ENCODE measurements around the gene CDC25A. TPM values are rescaled to one million over a fixed set of nuclear protein-coding genes. Genes with fewer than 3 reads are reported as not detected.

CDC25A gene
- total and polyA plus RNA-seq, 9 of the 15 experiments (the other 6 are each of a cell fraction or from before 2014, with no cell fraction given): 3.4 to 61.3 (median 51.8) TPM

GRCh38 chr3:48151807-48152427 is 36.3 kb downstream of the CDC25A start:
- Histone ChIP-seq H3K79me2 (ENCODE audit: control insufficient read depth, insufficient read depth, low read length) (no peaks in the 10 kb centered on the region), H3K4me3 (no peak overlapping the region), H4K20me1 (replicated peaks; ENCODE audit: control insufficient read depth, insufficient read depth, low read length) (no peaks in the 10 kb centered on the region), H3K9me3 (replicated peaks; ENCODE audit: control insufficient read depth, insufficient read depth, low read depth, low read length) (no peaks in the 10 kb centered on the region), H3K4me1 (replicated peaks in 1 of 2; ENCODE audit: control insufficient read depth in 2 of 2, insufficient read depth in 2 of 2, low read length in 2 of 2) (0 out of 5 replicates have a peak, but pooled peaks cover 0 to 2% of the 10 kb centered on the region in 2 experiments), H3K9ac (ENCODE audit: insufficient read depth in 1 of 2, low read depth in 2 of 2, low read length in 2 of 2) (peak overlapping the region in 1 of 2 experiments; percentile 81; a peak in 1 of 4 replicates), H3K4me2 (ENCODE audit: insufficient read depth, low read length) (no peak overlapping the region), H3K36me3 (ENCODE audit: control insufficient read depth, insufficient read depth, low read length) (no peaks in the 10 kb centered on the region), H2AFZ (ENCODE audit: low read depth, low read length) (peak overlapping the region; percentile 20; the same call in 1 of the 2 replicates), H3K27ac (ENCODE audit: extremely low read depth, low read depth, low read length) (no peak overlapping the region), H3K27me3 (ENCODE audit: control insufficient read depth in 2 of 2, insufficient read depth in 2 of 2, low read length in 2 of 2) (0 out of 5 replicates have a peak, but pooled peaks cover 0 to 2% of the 10 kb centered on the region in 2 experiments), H3K9me1 (ENCODE audit: control insufficient read depth, insufficient read depth, low read length) (no peaks in the 10 kb centered on the region)
- WGBS (ENCODE audit: insufficient coverage, low coverage, missing lambda C conversion rate): 19% methylated on average over 8 of the region's 8 CpGs
- peak; percentile 52 for ATAC-seq
- 0 out of 2 replicates have a peak, but pooled peaks have one; percentile 7 for TF ChIP-seq SP1 (CRISPR knock-in tag; IDR thresholded peaks at IDR 0.05)
- TF ChIP-seq, protein P1, sequence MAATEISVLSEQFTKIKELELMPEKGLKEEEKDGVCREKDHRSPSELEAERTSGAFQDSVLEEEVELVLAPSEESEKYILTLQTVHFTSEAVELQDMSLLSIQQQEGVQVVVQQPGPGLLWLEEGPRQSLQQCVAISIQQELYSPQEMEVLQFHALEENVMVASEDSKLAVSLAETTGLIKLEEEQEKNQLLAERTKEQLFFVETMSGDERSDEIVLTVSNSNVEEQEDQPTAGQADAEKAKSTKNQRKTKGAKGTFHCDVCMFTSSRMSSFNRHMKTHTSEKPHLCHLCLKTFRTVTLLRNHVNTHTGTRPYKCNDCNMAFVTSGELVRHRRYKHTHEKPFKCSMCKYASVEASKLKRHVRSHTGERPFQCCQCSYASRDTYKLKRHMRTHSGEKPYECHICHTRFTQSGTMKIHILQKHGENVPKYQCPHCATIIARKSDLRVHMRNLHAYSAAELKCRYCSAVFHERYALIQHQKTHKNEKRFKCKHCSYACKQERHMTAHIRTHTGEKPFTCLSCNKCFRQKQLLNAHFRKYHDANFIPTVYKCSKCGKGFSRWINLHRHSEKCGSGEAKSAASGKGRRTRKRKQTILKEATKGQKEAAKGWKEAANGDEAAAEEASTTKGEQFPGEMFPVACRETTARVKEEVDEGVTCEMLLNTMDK (IDR thresholded peaks at IDR 0.05; ENCODE audit: borderline replicate concordance, insufficient read depth, low read depth, low read length, poor library complexity, severe bottlenecking): no peak
- TF ChIP-seq, protein P2, sequence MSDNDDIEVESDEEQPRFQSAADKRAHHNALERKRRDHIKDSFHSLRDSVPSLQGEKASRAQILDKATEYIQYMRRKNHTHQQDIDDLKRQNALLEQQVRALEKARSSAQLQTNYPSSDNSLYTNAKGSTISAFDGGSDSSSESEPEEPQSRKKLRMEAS (CRISPR knock-in tag; IDR thresholded peaks at IDR 0.05): 0 out of 2 replicates have a peak, but pooled peaks have one; percentile 5
- CTCF ChIA-PET (ENCODE audit: low intra/inter-chr PET ratio): interaction anchor here (0.5 to 1.9 kb wide), 3 partner anchors 314 to 361 kb away, joined by 4 to 13 read pairs (median 13); no protein-coding TSS in a partner anchor
- in situ Hi-C loops (cut with MboI) (loop anchor here (5.0 to 10.0 kb wide), 3 partner anchors 287 to 627 kb away; no protein-coding TSS in a partner anchor), intact Hi-C loops (cut with micrococcal nuclease) (loop anchor here (1.0 to 10.0 kb wide), 7 partner anchors 161 to 730 kb away; no protein-coding TSS in a partner anchor)
- no TSS peak for BruUV-seq (replicated peaks)
- FAIRE-seq: no peak
- POLR2A ChIA-PET: interaction anchor here (0.6 to 1.4 kb wide), 9 partner anchors 11 to 1022 kb away, joined by 3 to 7 read pairs (median 3); no protein-coding TSS in a partner anchor
- DNase-seq (ENCODE audit: extremely low read depth in 1 of 4, low spot score in 3 of 4): no peak
